Adrenal gland (tissue), 5 donors: Measurements from ENCODE around the gene HINT3.

Experiments
- CTCF ChIP-seq, 6 experiments: fragments of 450-650 bp in 4 of 6; fragments of 200-600 bp in 2 of 6; sonication (generic) in 1 of 6; IDR thresholded peaks; 1 replicate in 5 of 6; 2 replicates in 1 of 6; pipeline versions ENCODE4 v1.5.1 to v1.8.0; 2016 to 2021; ENCODE audit warnings: antibody characterized with exemption in 6 of 6, mild to moderate bottlenecking in 2 of 6, moderate library complexity in 1 of 6
- POLR2A ChIP-seq, 2 donors: fragments of 450-650 bp; IDR thresholded peaks; one replicate each; pipeline ENCODE4 v1.6.1; 2017; ENCODE audit warnings: antibody characterized with exemption in 2 of 2, mild to moderate bottlenecking in 2 of 2, moderate library complexity in 1 of 2
- donor health status: DM: no; HTN: no; CAD: no.

- no peak for TF ChIP-seq CTCF (IDR thresholded peaks at IDR 0.05)
- TF ChIP-seq POLR2A (IDR thresholded peaks at IDR 0.05) = no peak
Measured at GRCh38 chr6:126015863-126016262, 59.3 kb downstream of the HINT3 start.
